H9 (cell line): ENCODE measurements around the gene TMEM107. TPM values are rescaled to one million over a fixed set of nuclear protein-coding genes. Genes with fewer than 3 reads are reported as not detected.
A peak's percentile ranks its signal among the peaks of the same experiment; 100 is the strongest.

ENCODE experiments used
- DNase-seq: peaks from one replicate; pipeline ENCODE4 v3.0.0-alpha.2; 2017
- H2AFZ ChIP-seq: one replicate; pipeline ENCODE4 v1.6.1; 2013; ENCODE audit warnings: mild to moderate bottlenecking, low read length, control low read depth, moderate library complexity
- H2AK5ac ChIP-seq: 2 replicates; pipeline ENCODE4 v1.6.1; 2013; ENCODE audit warnings: low read length, control low read depth, mixed read lengths; ENCODE audit not compliant: insufficient read length
- H2BK120ac ChIP-seq: one replicate; pipeline ENCODE4 v1.6.1; 2013; ENCODE audit warnings: low read depth, mild to moderate bottlenecking, low read length, control low read depth, inconsistent platforms; ENCODE audit not compliant: poor library complexity, severe bottlenecking
- H2BK12ac ChIP-seq: 2 replicates; pipeline ENCODE4 v1.6.1; 2013; ENCODE audit warnings: low read length, control low read depth, mixed read lengths, low read depth; ENCODE audit not compliant: insufficient read length
- H2BK15ac ChIP-seq: 2 replicates; pipeline ENCODE4 v1.6.1; 2013; ENCODE audit warnings: low read depth, low read length, control low read depth
- H2BK20ac ChIP-seq: one replicate; pipeline ENCODE4 v1.6.1; 2013; ENCODE audit warnings: low read depth, mild to moderate bottlenecking, low read length, control low read depth, inconsistent platforms; ENCODE audit not compliant: poor library complexity, severe bottlenecking
- H2BK5ac ChIP-seq: 2 replicates; pipeline ENCODE4 v1.6.1; 2013; ENCODE audit warnings: low read length, control low read depth, mixed read lengths; ENCODE audit not compliant: insufficient read length
- H3K14ac ChIP-seq: 2 replicates; pipeline ENCODE4 v1.6.1; 2013; ENCODE audit warnings: low read length, control low read depth; ENCODE audit not compliant: insufficient read depth
- H3K18ac ChIP-seq: 2 replicates; pipeline ENCODE4 v1.6.1; 2013; ENCODE audit warnings: low read depth, mild to moderate bottlenecking, mixed read lengths, low read length, control low read depth; ENCODE audit not compliant: insufficient read length
- H3K23ac ChIP-seq: 2 replicates; pipeline ENCODE4 v1.6.1; 2013; ENCODE audit warnings: low read length, control low read depth, mixed read lengths, low read depth; ENCODE audit not compliant: insufficient read length
- H3K23me2 ChIP-seq: 2 replicates; pipeline ENCODE4 v1.6.1; 2013; ENCODE audit warnings: low read depth, mild to moderate bottlenecking, mixed read lengths, low read length, control low read depth; ENCODE audit not compliant: insufficient read length, poor library complexity, severe bottlenecking
- H3K27ac ChIP-seq: 2 replicates; pipeline ENCODE4 v1.5.1; 2013; ENCODE audit warnings: low read length, control low read depth, mixed read lengths, low read depth; ENCODE audit not compliant: insufficient read length
- H3K27me3 ChIP-seq: 2 replicates; pipeline ENCODE4 v1.6.1; 2013; ENCODE audit warnings: low read length, control low read depth, inconsistent platforms; ENCODE audit not compliant: insufficient read depth
- H3K4ac ChIP-seq: 2 replicates; pipeline ENCODE4 v1.6.1; 2013; ENCODE audit warnings: low read depth, mild to moderate bottlenecking, control low read depth, inconsistent platforms, low read length, moderate library complexity
- H3K4me1 ChIP-seq: 2 replicates; pipeline ENCODE4 v1.6.1; 2013; ENCODE audit warnings: low read length, control low read depth, inconsistent platforms; ENCODE audit not compliant: insufficient read depth
- H3K4me2 ChIP-seq: 2 replicates; pipeline ENCODE4 v1.6.1; 2013; ENCODE audit warnings: low read length, control low read depth, mixed read lengths; ENCODE audit not compliant: insufficient read length, insufficient read depth
- H3K56ac ChIP-seq: 2 replicates; pipeline ENCODE4 v1.6.1; 2013; ENCODE audit warnings: low read depth, mild to moderate bottlenecking, mixed read lengths, low read length, control low read depth; ENCODE audit not compliant: insufficient read length
- H3K79me1 ChIP-seq: 2 replicates; pipeline ENCODE4 v1.6.1; 2013; ENCODE audit warnings: low read depth, mild to moderate bottlenecking, moderate library complexity, low read length, control low read depth, inconsistent platforms; ENCODE audit not compliant: insufficient read depth, poor library complexity, severe bottlenecking
- H3K79me2 ChIP-seq: 2 replicates; pipeline ENCODE4 v1.6.1; 2013; ENCODE audit warnings: low read length, control low read depth, inconsistent platforms; ENCODE audit not compliant: insufficient read depth
- H3K9ac ChIP-seq: 2 replicates; pipeline ENCODE4 v1.6.1; 2013; ENCODE audit warnings: low read length, control low read depth, mixed read lengths; ENCODE audit not compliant: insufficient read length; ENCODE audit errors: extremely low read depth
- H3K9me3 ChIP-seq: one replicate; pipeline ENCODE4 v1.6.1; 2013; ENCODE audit warnings: low read depth, low read length, inconsistent platforms; ENCODE audit not compliant: control insufficient read depth
- H3T11ph ChIP-seq: one replicate; pipeline ENCODE4 v1.6.1; 2013; ENCODE audit warnings: mild to moderate bottlenecking, low read length, control low read depth, inconsistent platforms
- H4K20me1 ChIP-seq: one replicate; pipeline ENCODE4 v1.6.1; 2013; ENCODE audit not compliant: control insufficient read depth, insufficient read length, insufficient read depth
- H4K5ac ChIP-seq: 2 replicates; pipeline ENCODE4 v1.6.1; 2013; ENCODE audit warnings: low read depth, mild to moderate bottlenecking, mixed read lengths, low read length, control low read depth; ENCODE audit not compliant: insufficient read length
- H4K8ac ChIP-seq: replicated peaks from 2 replicates; pipeline ENCODE4 v1.6.1; 2013; ENCODE audit warnings: low read length, control low read depth, mixed read lengths, low read depth; ENCODE audit not compliant: insufficient read length
- H4K91ac ChIP-seq: 2 replicates; pipeline ENCODE4 v1.6.1; 2013; ENCODE audit warnings: low read depth, mild to moderate bottlenecking, moderate library complexity, mixed read lengths, low read length, control low read depth; ENCODE audit not compliant: insufficient read length
- H3K27ac Mint-ChIP-seq, 3 experiments: 2 replicates in 2 of 3; 3 replicates in 1 of 3; pipeline ENCODE4 v1.8.0; 2020 to 2021; ENCODE audit warnings: mixed read lengths in 3 of 3, mild to moderate bottlenecking in 1 of 3, moderate library complexity in 1 of 3
- H3K27me3 Mint-ChIP-seq: 2 replicates; pipeline ENCODE4 v1.8.0; 2021; ENCODE audit warnings: low read depth, mild to moderate bottlenecking, moderate library complexity, mixed read lengths
- H3K36me3 Mint-ChIP-seq, 3 experiments: 2 replicates in 2 of 3; 3 replicates in 1 of 3; pipeline ENCODE4 v1.8.0; 2020 to 2021; ENCODE audit warnings: low read depth in 3 of 3, mixed read lengths in 3 of 3; ENCODE audit not compliant: insufficient read depth in 1 of 3
- H3K4me1 Mint-ChIP-seq, 2 experiments: 2 replicates each; pipeline ENCODE4 v1.8.0; 2020; ENCODE audit warnings: mixed read lengths in 2 of 2
- H3K4me3 Mint-ChIP-seq, 2 experiments: 2 replicates in 1 of 2; 3 replicates in 1 of 2; pipeline ENCODE4 v1.8.0; 2020 to 2021; ENCODE audit warnings: mild to moderate bottlenecking in 2 of 2, mixed read lengths in 2 of 2, moderate library complexity in 1 of 2
- H3K9me3 Mint-ChIP-seq, 2 experiments: 2 replicates in 1 of 2; 3 replicates in 1 of 2; pipeline ENCODE4 v1.8.0; 2020; ENCODE audit warnings: mild to moderate bottlenecking in 2 of 2, mixed read lengths in 2 of 2, moderate library complexity in 1 of 2
- CTCF ChIP-seq: fragments of 200-600 bp; sonication (generic); conservative IDR thresholded peaks from 3 replicates; pipeline ENCODE4 v1.8.0; 2021; ENCODE audit warnings: antibody characterized with exemption, mild to moderate bottlenecking
- whole genome bisulfite sequencing: extraction: QIAGEN DNeasy Blood & Tissue Kit; methylation state at CpG from one replicate; pipeline ENCODE4 v1.1.7; 2013; ENCODE audit warnings: missing lambda C conversion rate, low lambda C conversion rate, mixed read lengths; ENCODE audit not compliant: insufficient read length; ENCODE audit errors: extremely low coverage; 5-methylcytosine and 5-hydroxymethylcytosine counted together
- total RNA-seq: library from RNA; stranded (reverse); gene quantifications from 2 replicates; pipeline ENCODE4 v1.2.1, GENCODE V29; 2021

Gene TMEM107
- total RNA-seq, 1 experiment from 2014 or later: 12.7 TPM

GRCh38 chr17:8156246-8156992 lies 19.8 kb downstream of the TMEM107 start:
- no peak for TF ChIP-seq CTCF
- Histone ChIP-seq H4K20me1 (no peaks in the 10 kb centered on the region), H2BK12ac (peak overlapping the region; percentile 36), H4K8ac (no peak overlapping the region), H2AK5ac (no peak overlapping the region), H3T11ph (no peak overlapping the region), H3K79me1 (no peaks in the 10 kb centered on the region), H3K4me2 (peak overlapping the region; percentile 83), H3K4ac (no peak overlapping the region; the same call in 1 of the 2 replicates), H4K5ac (no peak overlapping the region), H3K9ac (peak overlapping the region; percentile 63), H3K23ac (no peak overlapping the region), H3K14ac (peak overlapping the region; percentile 85), H3K27me3 (no peaks in the 10 kb centered on the region), H3K9me3 (no peaks in the 10 kb centered on the region), H3K79me2 (no peaks in the 10 kb centered on the region), H3K18ac (peak overlapping the region; percentile 79), H2BK5ac (peak overlapping the region; percentile 83), H2BK15ac (no peak overlapping the region), H3K27ac (peak overlapping the region; percentile 50), H2BK120ac (peak overlapping the region; percentile 79), H2BK20ac (no peak overlapping the region), H2AFZ (no peak overlapping the region), H3K56ac (no peak overlapping the region), H4K91ac (no peak overlapping the region), H3K23me2 (peaks cover 19% of the 10 kb centered on the region), H3K4me1 (peaks cover 8% of the 10 kb centered on the region)
- Mint-ChIP-seq H3K4me1 (peaks cover 31 to 37% of the 10 kb centered on the region in 2 experiments), H3K27me3 (peaks cover 3% of the 10 kb centered on the region), H3K27ac (no peak overlapping the region), H3K4me3 (no peak overlapping the region), H3K36me3 (peaks cover 6 to 22% (median 16%) of the 10 kb centered on the region in 3 experiments), H3K9me3 (no peaks in the 10 kb centered on the region)
- DNase-seq: peak; percentile 100
- no CpG with 5 or more reads among the region's 59 CpGs for WGBS
